GM12878 (cell line): Measurements from ENCODE around the gene PAIP2. TPM values are rescaled to one million over a fixed set of nuclear protein-coding genes. Genes with fewer than 3 reads are reported as not detected.

Experiments
- BHLHE40 ChIP-seq, 2 experiments: fragments of 450-650 bp in 1 of 2; IDR thresholded peaks; 2 replicates each; pipeline ENCODE4 v1.6.1; 2011 to 2017; ENCODE audit warnings: low read depth in 2 of 2, borderline replicate concordance in 1 of 2, improper control_type of control experiment in 1 of 2, low read length in 1 of 2, mild to moderate bottlenecking in 1 of 2
- CBFB ChIP-seq: IDR thresholded peaks from 2 replicates; pipeline ENCODE4 v1.6.1; 2016; ENCODE audit warnings: antibody characterized with exemption, low read depth
- CUX1 ChIP-seq: IDR thresholded peaks from 2 replicates; pipeline ENCODE4 v1.6.1; 2012; ENCODE audit warnings: improper control_type of control experiment, low read depth, low read length; ENCODE audit not compliant: insufficient replicate concordance
- EGR1 ChIP-seq, 2 experiments: IDR thresholded peaks; 1 replicate in 1 of 2; 2 replicates in 1 of 2; pipeline ENCODE4 v1.6.1; 2011 to 2012; ENCODE audit warnings: low read depth in 2 of 2, low read length in 2 of 2, borderline replicate concordance in 1 of 2, mild to moderate bottlenecking in 1 of 2, moderate library complexity in 1 of 2
- EZH2 ChIP-seq: IDR thresholded peaks from 2 replicates; pipeline ENCODE4 v1.6.1; 2012; ENCODE audit warnings: low read depth, mild to moderate bottlenecking, control low read depth, inconsistent platforms, low read length, borderline replicate concordance; ENCODE audit not compliant: control insufficient read depth
- HDGF ChIP-seq: fragments of 450-650 bp; IDR thresholded peaks from 2 replicates; pipeline ENCODE4 v1.6.1; 2016; ENCODE audit warnings: antibody characterized with exemption
- JUNB ChIP-seq: IDR thresholded peaks from 2 replicates; pipeline ENCODE4 v1.6.1; 2016; ENCODE audit warnings: antibody characterized with exemption, mild to moderate bottlenecking
- MTA2 ChIP-seq: fragments of 450-650 bp; IDR thresholded peaks from 2 replicates; pipeline ENCODE4 v1.6.1; 2016; ENCODE audit warnings: low read depth, mild to moderate bottlenecking, moderate library complexity
- PML ChIP-seq: IDR thresholded peaks from 2 replicates; pipeline ENCODE4 v1.6.1; 2012; ENCODE audit warnings: low read length, inconsistent platforms
- RFX5 ChIP-seq: IDR thresholded peaks from 2 replicates; pipeline ENCODE4 v1.6.1; 2011; ENCODE audit warnings: low read depth, low read length, improper control_type of control experiment
- RUNX3 ChIP-seq: IDR thresholded peaks from 2 replicates; pipeline ENCODE4 v1.6.1; 2012; ENCODE audit warnings: low read length, inconsistent platforms
- SKIL ChIP-seq: fragments of 450-650 bp; IDR thresholded peaks from 2 replicates; pipeline ENCODE4 v1.6.1; 2017; ENCODE audit warnings: mild to moderate bottlenecking, low read depth, inconsistent platforms; ENCODE audit not compliant: poor library complexity, severe bottlenecking
- SPI1 ChIP-seq: IDR thresholded peaks from 2 replicates; pipeline ENCODE4 v1.6.1; 2011; ENCODE audit warnings: low read depth, mild to moderate bottlenecking, low read length, moderate library complexity, borderline replicate concordance; ENCODE audit not compliant: insufficient read depth
- USF1 ChIP-seq: IDR thresholded peaks from 2 replicates; pipeline ENCODE4 v1.6.1; 2011; ENCODE audit warnings: borderline replicate concordance, low read depth, mild to moderate bottlenecking, moderate library complexity, mixed read lengths, low read length; ENCODE audit not compliant: insufficient read depth; ENCODE audit errors: extremely low read length
- WRNIP1 ChIP-seq: IDR thresholded peaks from 2 replicates; pipeline ENCODE4 v1.6.1; 2011; ENCODE audit warnings: low read depth, low read length, improper control_type of control experiment, borderline replicate concordance
- ZBTB11 ChIP-seq: fragments of 450-650 bp; formaldehyde crosslinking; IDR thresholded peaks from 2 replicates; pipeline ENCODE4 v1.5.0; 2022; ENCODE audit warnings: mild to moderate bottlenecking, missing genetic modification characterization
- polyA plus RNA-seq, 11 experiments: library from polyadenylated mRNA; depleted of rRNA in 4 of 11; unstranded in 6 of 11; stranded (reverse) in 5 of 11; fragments of >200 nt; fragmentation: Nextera tagmentation in 4 of 11; fragmentation: Illumina TruSeq in 1 of 11; extraction: Ambion mirVana in 4 of 11; extraction: Trizol in 1 of 11; gene quantifications; 1 replicate in 1 of 11; 2 replicates in 10 of 11; pipeline versions ENCODE4 v1.2.1 to v1.2.3, GENCODE V29; 2011 to 2016; ENCODE audit warnings: inconsistent platforms in 2 of 11, missing spikeins in 2 of 11, low read depth in 1 of 11
- total RNA-seq, 4 experiments: library from RNA; depleted of rRNA in 3 of 4; stranded (reverse); fragments of >200 nt in 3 of 4; fragmentation: Illumina TruSeq in 1 of 4; extraction: Trizol in 1 of 4; gene quantifications; 2 replicates each; pipeline versions ENCODE4 v1.2.1 to v1.2.3, GENCODE V29; 2013 to 2021

Gene PAIP2
- total and polyA plus RNA-seq, 10 of the 15 experiments (the other 5 are each of a cell fraction or from before 2014, with no cell fraction given) = 49.9 to 154 (median 102) TPM

- TF ChIP-seq SKIL (peak; percentile 69), USF1 (no peak), RUNX3 (no peak), BHLHE40 (IDR thresholded peaks at IDR 0.05; ENCODE audit: borderline replicate concordance in 1 of 2, low read depth in 2 of 2, low read length in 1 of 2) (peak; percentile 82 to 92), RFX5 (peak; percentile 77), JUNB (peak; percentile 61), ZBTB11 (CRISPR knock-in tag) (no peak), MTA2 (peak; percentile 81), EZH2 (no peak), SPI1 (peak; percentile 63), WRNIP1 (no peak), CUX1 (peak; percentile 28), PML (no peak), EGR1 (IDR thresholded peaks at IDR 0.05; ENCODE audit: borderline replicate concordance in 1 of 2, low read depth in 2 of 2, low read length in 2 of 2) (peak in 1 of 2 experiments; percentile 76; a peak in 2 of 3 replicates), CBFB (peak; percentile 98), HDGF (0 out of 2 replicates have a peak, but pooled peaks have one; percentile 66)
Measured at GRCh38 chr5:139389701-139390638, 48.3 kb downstream of the PAIP2 start, which contains the start of gene MZB1 (continued).
